Endodermal cell (in vitro differentiated cells): Measurements from ENCODE around the gene STMN3. TPM values are rescaled to one million over a fixed set of nuclear protein-coding genes. Genes with fewer than 3 reads are reported as not detected.

Experiments used
- DNase-seq: peaks from one replicate; pipeline ENCODE4 v3.0.0-alpha.2; 2017
- H3K27ac ChIP-seq: 2 replicates; pipeline ENCODE4 v1.5.1; 2013; ENCODE audit warnings: mild to moderate bottlenecking, low read depth, low read length, moderate library complexity
- H3K27me3 ChIP-seq: 2 replicates; pipeline ENCODE4 v1.6.1; 2013; ENCODE audit warnings: mild to moderate bottlenecking, low read length, moderate library complexity; ENCODE audit not compliant: insufficient read depth, control insufficient read depth, poor library complexity, severe bottlenecking
- H3K36me3 ChIP-seq: 2 replicates; pipeline ENCODE4 v1.7.0; 2013; ENCODE audit warnings: mild to moderate bottlenecking, low read length, moderate library complexity; ENCODE audit not compliant: control insufficient read depth, insufficient read depth
- H3K4me1 ChIP-seq: one replicate; pipeline ENCODE4 v1.7.0; 2013; ENCODE audit warnings: low read length; ENCODE audit not compliant: control insufficient read depth, insufficient read depth
- H3K4me3 ChIP-seq: 2 replicates; pipeline ENCODE4 v1.5.1; 2013; ENCODE audit warnings: mild to moderate bottlenecking, low read length, moderate library complexity
- H3K9ac ChIP-seq: 2 replicates; pipeline ENCODE4 v1.6.1; 2013; ENCODE audit warnings: mild to moderate bottlenecking, low read length, moderate library complexity; ENCODE audit not compliant: poor library complexity, severe bottlenecking; ENCODE audit errors: extremely low read depth
- H3K9me3 ChIP-seq: 2 replicates; pipeline ENCODE4 v1.6.1; 2013; ENCODE audit warnings: mild to moderate bottlenecking, low read length, moderate library complexity; ENCODE audit not compliant: control insufficient read depth
- H3K27ac Mint-ChIP-seq: 2 replicates; pipeline ENCODE4 v1.8.0; 2020; ENCODE audit warnings: mixed read lengths
- H3K27me3 Mint-ChIP-seq: 2 replicates; pipeline ENCODE4 v1.8.0; 2021; ENCODE audit warnings: mild to moderate bottlenecking, mixed read lengths; ENCODE audit not compliant: insufficient read depth
- H3K36me3 Mint-ChIP-seq: 2 replicates; pipeline ENCODE4 v1.8.0; 2020; ENCODE audit warnings: low read depth, mixed read lengths
- H3K4me1 Mint-ChIP-seq: 2 replicates; pipeline ENCODE4 v1.8.0; 2020; ENCODE audit warnings: mixed read lengths
- H3K4me3 Mint-ChIP-seq: 2 replicates; pipeline ENCODE4 v1.8.0; 2020; ENCODE audit warnings: mild to moderate bottlenecking, moderate library complexity, mixed read lengths
- H3K9me3 Mint-ChIP-seq: 2 replicates; pipeline ENCODE4 v1.8.0; 2020; ENCODE audit warnings: mild to moderate bottlenecking, mixed read lengths
- CTCF ChIP-seq: fragments of 200-600 bp; sonication (generic); conservative IDR thresholded peaks from 2 replicates; pipeline ENCODE4 v1.5.0; 2021; ENCODE audit warnings: antibody characterized with exemption, mild to moderate bottlenecking
- WGBS, 2 experiments: methylation state at CpG; one replicate each; pipeline versions ENCODE4 v1.1.5 to v1.1.7; 2013; ENCODE audit warnings: missing lambda C conversion rate in 2 of 2, mixed read lengths in 1 of 2; ENCODE audit not compliant: insufficient coverage in 1 of 2, insufficient read length in 1 of 2; 5-methylcytosine and 5-hydroxymethylcytosine counted together
- total RNA-seq, 2 donors: library from RNA; stranded (reverse); fragmentation: NEBNext Ultra II Directional in 1 of 2; extraction: Animal tissue kit (Norgen Biotek cat#: 25700) in 1 of 2; gene quantifications; 2 replicates in 1 of 2; 3 replicates in 1 of 2; pipeline ENCODE4 v1.2.1, GENCODE V29; 2021

STMN3 gene
- total RNA-seq, 2 donors from 2014 or later: 6.7 to 18.3 TPM

- DNase-seq: no peak
- Histone ChIP-seq H3K4me3 (no peak overlapping the region), H3K4me1 (no peaks in the 10 kb centered on the region), H3K36me3 (peaks cover 8% of the 10 kb centered on the region), H3K27me3 (no peaks in the 10 kb centered on the region), H3K9me3 (no peaks in the 10 kb centered on the region), H3K27ac (no peak overlapping the region), H3K9ac (no peak overlapping the region)
- H3K9me3 Mint-ChIP-seq: no peaks in the 10 kb centered on the region
- no peak for TF ChIP-seq CTCF
- WGBS, 2 experiments: 94% methylated on average over 13 of the region's 14 CpGs; no CpG with 5 or more reads in 1 of the 2 experiments
- peaks cover 8% of the 10 kb centered on the region for H3K4me1 Mint-ChIP-seq
- H3K27ac Mint-ChIP-seq: no peak overlapping the region
- peaks cover 28% of the 10 kb centered on the region for H3K36me3 Mint-ChIP-seq
- H3K27me3 Mint-ChIP-seq: no peaks in the 10 kb centered on the region
- H3K4me3 Mint-ChIP-seq: no peak overlapping the region
Observed at GRCh38 chr20:63622732-63623131, 30.5 kb downstream of the STMN3 start.

GRCh38 chr20:63622096-63622495 lies 31.1 kb downstream of the STMN3 start:
- no peak overlapping the region for H3K4me3 ChIP-seq
- Mint-ChIP-seq H3K27ac (no peak overlapping the region), H3K27me3 (no peaks in the 10 kb centered on the region), H3K36me3 (peaks cover 32% of the 10 kb centered on the region), H3K4me1 (peaks cover 8% of the 10 kb centered on the region), H3K4me3 (no peak overlapping the region), H3K9me3 (no peaks in the 10 kb centered on the region)
- 91 to 100% methylated on average over 3 to 4 of the region's 4 CpGs for WGBS, 2 experiments
- no peak for DNase-seq
- H3K4me1 ChIP-seq: no peaks in the 10 kb centered on the region
- no peak for TF ChIP-seq CTCF
- no peaks in the 10 kb centered on the region for H3K9me3 ChIP-seq
- no peak overlapping the region for H3K27ac ChIP-seq
- no peaks in the 10 kb centered on the region for H3K27me3 ChIP-seq
- H3K36me3 ChIP-seq: peaks cover 11% of the 10 kb centered on the region
- no peak overlapping the region for H3K9ac ChIP-seq

- no peaks in the 10 kb centered on the region for H3K4me1 ChIP-seq
Observed at GRCh38 chr20:63620991-63621390, 32.2 kb downstream of the STMN3 start.

More at GRCh38 chr20:63620991-63621390, 32.2 kb downstream of the STMN3 start:
- Histone ChIP-seq H3K4me3 (no peak overlapping the region), H3K9ac (no peak overlapping the region), H3K27ac (no peak overlapping the region), H3K27me3 (no peaks in the 10 kb centered on the region), H3K9me3 (no peaks in the 10 kb centered on the region), H3K36me3 (peaks cover 21% of the 10 kb centered on the region)
- peaks cover 8% of the 10 kb centered on the region for H3K9me3 Mint-ChIP-seq
- H3K4me3 Mint-ChIP-seq: no peak overlapping the region
- peaks cover 8% of the 10 kb centered on the region for H3K4me1 Mint-ChIP-seq
- H3K36me3 Mint-ChIP-seq: peaks cover 43% of the 10 kb centered on the region
- peak overlapping the region; percentile 56 for H3K27ac Mint-ChIP-seq
- WGBS, 2 experiments: 90 to 93% methylated on average over 7 to 8 of the region's 8 CpGs
- TF ChIP-seq CTCF: no peak
- no peak for DNase-seq
- no peaks in the 10 kb centered on the region for H3K27me3 Mint-ChIP-seq
